ENCODE results near the gene BBC3. TPM values are rescaled to one million over a fixed set of nuclear protein-coding genes. Genes with fewer than 3 reads are reported as not detected.

The BBC3 gene
- total RNA-seq, 1 experiment from 2014 or later: 51.2 TPM

DNA sequence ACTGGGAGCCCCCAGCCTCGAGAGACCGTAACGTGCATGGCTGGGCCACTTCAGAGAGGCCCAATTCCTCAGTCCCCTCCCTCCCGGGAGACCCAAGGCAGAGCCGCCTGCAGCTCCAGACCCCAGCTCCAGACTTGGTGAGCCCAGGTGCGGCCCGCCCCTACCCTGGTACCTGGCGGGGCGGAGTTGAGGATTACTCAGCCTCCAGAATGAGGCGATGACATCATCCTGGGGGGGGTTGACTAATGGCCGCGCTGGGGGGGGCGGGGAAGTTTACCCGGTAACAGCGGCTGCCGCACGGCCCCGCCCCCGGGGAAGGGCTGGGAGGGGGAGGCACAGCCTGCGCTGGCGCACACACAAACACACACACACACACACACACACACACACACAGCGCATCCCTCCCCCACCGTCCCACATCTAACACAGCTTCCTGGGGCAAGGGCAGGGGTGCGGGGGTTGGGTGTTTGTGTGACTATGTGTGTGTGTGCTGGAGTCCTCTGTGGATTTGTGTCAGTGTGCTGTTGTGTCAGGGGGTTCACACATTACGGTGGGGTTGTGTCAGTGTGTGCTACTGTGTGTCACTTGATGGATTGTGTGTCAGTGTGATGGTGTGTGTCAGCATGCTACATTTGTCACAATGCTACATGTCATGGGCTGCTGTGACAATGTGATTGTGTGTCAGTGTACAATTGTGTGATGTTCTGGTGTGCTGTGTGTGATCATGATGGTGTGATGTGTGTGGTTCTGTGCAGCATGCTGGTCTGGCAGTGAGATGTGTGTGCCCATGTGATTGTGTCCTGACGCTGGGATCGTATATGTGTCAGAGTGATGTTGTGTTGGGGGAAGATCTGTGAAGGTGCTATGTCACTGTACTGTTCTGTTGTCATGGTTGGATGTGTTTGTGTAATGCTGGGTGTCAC is 10.3 kb upstream of the BBC3 start:
- in situ Hi-C loops (cut with HindIII; ENCODE audit: low pct_unique_long_range_greater_than_20kb, low sequenced_read_pairs): no loop called here
- peak; percentile 52 for DNase-seq (ENCODE audit: low read depth, low spot score)

DNA sequence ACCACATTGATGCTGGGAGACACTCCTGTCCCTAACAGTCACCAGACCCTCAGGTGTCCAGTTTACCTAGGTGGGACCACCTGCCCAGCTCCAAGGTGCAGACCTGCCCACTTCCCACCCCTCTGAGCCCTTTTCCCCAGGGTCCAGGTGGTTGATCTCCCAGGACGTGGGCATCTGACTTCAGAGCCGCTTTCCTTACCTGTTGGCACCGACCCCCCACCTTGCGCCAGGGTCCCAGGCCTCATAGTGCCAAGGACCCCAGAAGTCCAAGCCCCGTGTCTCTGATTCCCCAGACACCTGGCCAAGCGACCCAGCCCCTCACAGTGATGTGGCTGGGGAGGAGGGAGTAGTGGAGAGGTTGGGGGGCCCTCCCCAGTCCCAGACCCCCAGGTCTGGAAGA is 9.6 kb upstream of the BBC3 start:
- in situ Hi-C loops (cut with HindIII; ENCODE audit: low pct_unique_long_range_greater_than_20kb, low sequenced_read_pairs): no loop called here
- no peak for DNase-seq (ENCODE audit: low read depth, low spot score)

GRCh38 chr19:47239610-47240296 is 8.8 kb upstream of the BBC3 start:
- in situ Hi-C loops (cut with HindIII; ENCODE audit: low pct_unique_long_range_greater_than_20kb, low sequenced_read_pairs): no loop called here
- peak; percentile 47 for DNase-seq (ENCODE audit: low read depth, low spot score)

DNA sequence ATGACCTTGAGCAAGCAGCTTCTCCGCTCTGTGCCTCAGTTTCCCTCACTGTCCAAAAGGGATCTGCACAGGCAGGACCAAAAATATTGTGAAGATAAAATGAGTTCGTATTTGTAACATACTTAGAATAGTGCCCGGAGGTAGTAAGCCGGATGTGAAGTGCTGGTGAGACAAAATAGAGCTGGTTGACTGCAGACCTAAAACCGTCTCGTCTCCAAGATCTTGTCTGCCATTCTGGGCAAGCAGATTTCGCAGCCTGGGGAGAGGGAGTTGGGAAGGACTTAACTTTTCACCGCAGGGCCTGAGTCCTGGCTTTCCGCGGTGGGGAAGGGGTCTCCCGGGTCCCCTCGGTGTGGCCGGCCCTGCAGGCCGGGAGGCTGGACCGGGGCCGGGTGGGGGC is 8.2 kb upstream of the BBC3 start:
- DNase-seq (ENCODE audit: low read depth, low spot score): no peak
- in situ Hi-C loops (cut with HindIII; ENCODE audit: low pct_unique_long_range_greater_than_20kb, low sequenced_read_pairs): no loop called here

DNA sequence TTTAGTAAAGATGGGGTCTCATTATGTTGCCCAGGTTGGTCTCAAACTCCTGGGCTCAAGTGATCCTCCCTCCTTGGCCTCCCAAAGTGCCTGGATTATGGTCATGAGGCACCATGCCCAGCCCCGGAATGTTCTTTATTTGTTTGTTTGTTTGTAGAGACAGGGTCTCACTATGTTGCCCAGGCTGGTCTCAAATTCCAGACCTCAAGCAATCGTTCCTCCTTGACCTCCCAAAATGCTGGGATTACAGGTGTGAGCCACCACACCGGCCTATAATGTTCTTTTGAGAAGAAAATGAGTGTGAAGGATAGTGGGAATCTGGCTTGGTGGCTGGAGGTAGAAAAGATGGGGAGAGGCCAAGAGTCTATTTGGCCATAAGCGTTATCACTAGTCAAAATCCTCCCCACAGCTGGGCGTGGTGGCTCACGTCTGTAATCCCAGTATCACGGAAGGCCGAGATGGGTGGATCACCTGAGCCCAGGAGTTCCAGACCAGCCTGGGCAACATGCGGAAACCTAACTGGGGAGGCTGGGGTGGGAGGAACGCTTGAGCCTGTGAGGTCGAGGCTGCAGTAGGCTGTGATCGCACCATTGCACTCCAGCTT is 5.2 kb upstream of the BBC3 start:
- in situ Hi-C loops (cut with HindIII; ENCODE audit: low pct_unique_long_range_greater_than_20kb, low sequenced_read_pairs): no loop called here

DNA sequence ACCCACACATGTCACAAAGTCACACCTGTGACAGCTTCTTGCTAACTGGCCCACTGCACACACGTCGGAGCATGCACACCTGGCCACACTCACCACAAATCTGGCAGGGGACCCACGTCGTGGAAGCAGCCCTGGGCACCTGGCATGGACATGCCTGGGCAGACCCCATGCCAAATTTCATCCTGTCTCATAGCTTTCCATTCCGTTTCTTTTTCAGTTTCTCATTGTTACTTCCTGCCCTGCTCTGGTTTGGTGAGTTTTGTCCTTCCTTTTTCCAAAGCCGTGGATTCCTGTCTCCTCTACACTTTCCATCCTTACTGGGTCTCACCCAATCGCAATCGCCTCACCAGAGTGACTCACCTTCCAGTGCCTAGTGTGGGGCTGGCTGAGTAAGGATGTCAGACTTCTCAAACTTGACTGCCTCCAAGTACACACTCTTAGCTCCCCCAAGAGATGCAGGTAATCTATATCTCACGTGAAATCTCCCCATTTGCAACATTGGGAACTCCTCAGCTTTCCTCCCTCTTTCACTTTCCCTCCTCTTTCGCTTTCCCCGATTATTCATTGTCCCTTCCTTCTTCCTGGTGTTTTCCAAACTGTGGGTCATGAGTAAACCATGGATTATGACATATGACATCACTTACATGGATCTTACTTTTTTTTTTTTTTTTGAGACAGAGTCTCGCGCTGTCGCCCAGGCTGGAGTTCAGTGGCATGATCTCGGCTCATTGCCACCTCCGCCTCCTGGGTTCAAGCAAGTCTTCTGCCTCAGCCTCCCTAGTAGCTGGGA is 1.6 kb upstream of the BBC3 start:
- DNase-seq (ENCODE audit: low read depth, low spot score): no peak
- in situ Hi-C loops (cut with HindIII; ENCODE audit: low pct_unique_long_range_greater_than_20kb, low sequenced_read_pairs): no loop called here

More for the DNA sequence above, 5.2 kb upstream of the BBC3 start:
- DNase-seq (ENCODE audit: low read depth, low spot score): no peak

DNA sequence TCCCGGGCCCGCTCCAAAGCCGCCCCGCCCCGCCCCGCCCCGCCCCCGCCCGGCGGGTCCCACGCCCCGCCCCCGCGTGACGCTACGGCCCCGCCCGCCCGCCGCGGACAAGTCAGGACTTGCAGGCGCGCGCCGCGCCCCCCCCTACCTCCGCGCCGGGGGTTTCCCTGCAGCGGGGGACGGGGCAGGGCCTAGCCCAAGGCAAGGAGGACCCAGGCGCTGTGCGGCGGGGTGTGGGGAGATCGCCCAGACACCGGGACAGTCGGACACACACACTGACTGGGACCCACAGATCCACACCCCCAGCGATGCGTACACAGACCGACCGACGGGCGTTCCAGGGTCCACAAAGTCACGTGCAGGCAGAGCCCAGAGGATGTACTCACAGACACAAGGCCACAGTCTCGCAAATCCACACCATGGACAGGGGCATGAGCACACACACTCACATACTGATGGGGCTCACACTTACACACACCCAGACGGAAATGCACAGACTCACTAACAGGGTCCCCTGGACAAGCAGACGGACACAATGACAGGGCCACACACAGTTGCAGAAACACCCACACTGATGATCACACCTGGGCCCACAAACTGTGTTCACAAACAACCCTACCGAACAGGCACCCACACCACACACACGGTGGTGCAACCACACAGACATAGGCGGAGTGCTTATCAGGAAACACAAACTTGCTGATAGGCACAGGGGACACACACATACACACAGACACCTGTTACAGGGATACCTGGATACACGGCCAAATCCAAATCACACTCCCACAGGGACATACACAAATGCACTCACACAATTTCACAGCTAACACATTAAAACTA is 436 bp upstream of the BBC3 start:
- DNase-seq (ENCODE audit: low read depth, low spot score): peak; percentile 66
- in situ Hi-C loops (cut with HindIII; ENCODE audit: low pct_unique_long_range_greater_than_20kb, low sequenced_read_pairs): no loop called here

DNA sequence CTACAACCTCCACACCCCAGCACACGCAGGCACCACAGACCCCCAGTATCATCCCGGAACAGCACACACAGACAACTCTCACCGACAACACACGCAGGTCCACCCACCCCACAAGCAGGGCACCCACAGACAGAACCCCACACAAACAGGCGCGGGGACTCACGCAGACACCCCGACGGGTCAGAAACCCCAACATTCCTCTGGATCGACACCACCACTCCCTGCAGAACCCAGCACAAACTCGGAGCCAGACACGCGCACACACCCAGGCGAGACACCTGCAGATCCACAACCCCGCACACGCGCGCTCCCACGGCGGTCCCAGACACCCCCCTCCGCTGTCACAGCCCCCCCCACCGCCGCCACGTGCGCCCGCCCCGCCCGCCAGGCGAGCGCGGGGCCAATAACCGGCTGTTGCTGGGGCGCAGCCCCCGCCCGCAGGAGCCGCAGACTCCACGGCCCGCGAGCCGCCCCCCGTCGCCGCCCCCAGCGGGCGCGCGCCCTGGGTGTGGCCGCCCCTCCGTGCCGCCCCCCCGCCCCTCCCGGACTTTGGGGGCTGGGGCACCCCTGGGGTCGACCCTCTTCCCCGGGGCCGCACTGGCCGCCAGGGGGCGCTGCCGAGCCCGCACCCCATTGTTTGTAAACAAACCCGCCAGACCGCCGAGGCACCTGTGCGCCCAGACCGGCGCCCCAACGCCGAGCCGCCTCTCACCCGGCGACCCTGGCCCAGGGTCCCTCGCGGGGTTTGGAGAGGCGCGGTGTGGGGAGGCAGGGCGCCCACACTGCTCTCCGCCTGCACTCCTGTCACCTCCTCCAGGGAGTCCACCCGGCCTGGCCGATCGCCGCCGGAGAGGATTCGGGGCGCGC is 712 bp downstream of the BBC3 start:
- peak; percentile 28 for DNase-seq (ENCODE audit: low read depth, low spot score)

DNA sequence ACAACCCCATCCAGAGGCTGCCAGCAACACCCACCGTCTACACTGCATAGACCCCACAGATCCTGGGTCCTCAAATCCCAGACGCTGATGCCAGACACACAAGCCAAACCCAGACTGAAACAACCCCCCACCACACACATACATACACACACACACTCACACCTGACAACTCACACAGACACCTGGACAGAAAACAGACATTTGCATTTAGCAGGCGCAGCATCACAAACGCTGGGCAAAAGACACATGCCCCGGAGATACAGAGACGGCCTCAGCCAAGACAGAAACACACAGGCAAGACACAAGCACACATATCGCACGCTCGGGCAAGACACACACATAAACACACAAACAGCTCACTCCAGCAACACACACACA is 1.3 kb downstream of the BBC3 start:
- in situ Hi-C loops (cut with HindIII; ENCODE audit: low pct_unique_long_range_greater_than_20kb, low sequenced_read_pairs): no loop called here
- no peak for DNase-seq (ENCODE audit: low read depth, low spot score)

More for the DNA sequence above, 712 bp downstream of the BBC3 start:
- in situ Hi-C loops (cut with HindIII; ENCODE audit: low pct_unique_long_range_greater_than_20kb, low sequenced_read_pairs): no loop called here

- in situ Hi-C loops (cut with HindIII; ENCODE audit: low pct_unique_long_range_greater_than_20kb, low sequenced_read_pairs): no loop called here
- peak; percentile 73 for DNase-seq (ENCODE audit: low read depth, low spot score)
These were observed 1.9 kb downstream of the BBC3 start for GRCh38 chr19:47228937-47229675.

DNA sequence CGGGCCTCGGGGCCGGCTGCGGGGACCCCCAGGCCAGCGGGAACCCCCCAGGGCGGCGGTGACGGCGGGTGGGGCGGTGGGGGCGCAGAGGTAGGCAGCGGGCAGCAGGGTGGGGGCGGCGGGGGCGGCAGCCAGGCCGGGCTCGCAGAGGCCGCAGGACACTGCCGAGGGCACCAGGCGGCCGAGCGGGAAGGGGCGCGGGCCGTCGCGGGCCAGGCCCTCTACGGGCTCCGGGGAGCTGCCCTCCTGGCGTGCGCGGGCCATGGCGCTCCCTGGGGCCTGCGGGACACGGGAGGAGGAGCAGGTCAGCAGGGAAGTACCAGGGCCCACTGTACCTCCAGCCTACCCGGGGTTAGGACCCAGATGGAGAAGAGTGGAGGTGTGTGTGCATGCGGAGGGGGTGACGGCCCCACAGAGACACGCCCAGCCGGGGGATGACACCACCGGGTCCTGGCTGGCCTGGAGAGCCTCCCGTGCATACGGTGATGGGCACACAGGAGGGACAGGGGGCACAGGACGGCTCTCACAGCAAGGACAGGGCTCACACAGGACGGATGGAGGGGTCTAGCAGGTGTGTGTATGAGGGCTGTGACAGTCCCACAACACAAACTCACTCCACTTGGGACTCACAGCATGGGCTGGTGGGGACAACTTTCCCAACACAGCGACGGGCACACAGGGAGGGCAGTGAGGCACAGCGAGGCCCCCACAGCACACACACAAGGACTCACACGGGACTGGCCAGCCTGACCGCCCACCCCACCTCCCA is 2.6 kb downstream of the BBC3 start:
- DNase-seq (ENCODE audit: low read depth, low spot score): peak; percentile 42
- in situ Hi-C loops (cut with HindIII; ENCODE audit: low pct_unique_long_range_greater_than_20kb, low sequenced_read_pairs): no loop called here

DNA sequence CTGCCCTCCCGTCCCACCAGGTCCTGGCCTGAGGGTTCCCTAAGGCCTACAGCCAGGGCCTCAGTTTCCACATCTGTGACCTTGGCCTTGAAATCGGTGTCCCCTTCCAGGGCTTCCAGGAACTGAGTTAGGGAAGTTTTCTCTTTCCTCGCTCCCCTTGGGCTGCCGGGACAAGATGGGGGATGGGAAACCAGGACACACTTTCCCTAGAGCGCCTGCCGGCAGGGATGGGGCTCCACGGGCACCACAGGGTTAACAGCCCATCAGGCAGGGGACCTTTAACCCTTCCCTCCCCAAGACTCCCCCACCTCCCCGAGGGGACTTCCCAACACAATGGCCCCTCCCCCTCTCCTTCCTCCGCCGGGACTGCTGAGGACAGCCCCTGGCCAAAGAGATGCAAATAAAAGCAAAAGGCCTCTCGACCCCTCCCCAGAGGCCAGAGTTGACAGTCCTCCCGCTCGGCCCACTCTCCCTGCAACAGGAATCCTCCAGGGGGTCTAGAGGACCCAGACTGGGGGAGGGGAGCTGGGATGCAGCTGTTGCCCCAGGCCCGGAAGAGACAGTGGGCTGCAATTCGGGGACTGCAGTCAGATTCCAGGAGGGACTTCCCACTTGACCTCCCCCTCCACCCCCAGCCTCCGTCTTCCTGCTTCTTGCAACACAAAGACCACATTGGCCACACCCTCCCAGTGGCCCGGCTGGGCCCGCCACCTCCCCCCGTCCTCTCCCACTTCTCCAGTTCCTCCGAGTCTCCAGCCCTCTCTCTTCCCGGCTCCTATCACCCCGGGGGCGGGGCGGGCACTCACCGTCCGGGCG is 3.4 kb downstream of the BBC3 start:
- in situ Hi-C loops (cut with HindIII; ENCODE audit: low pct_unique_long_range_greater_than_20kb, low sequenced_read_pairs): no loop called here
- DNase-seq (ENCODE audit: low read depth, low spot score): peak; percentile 95

DNA sequence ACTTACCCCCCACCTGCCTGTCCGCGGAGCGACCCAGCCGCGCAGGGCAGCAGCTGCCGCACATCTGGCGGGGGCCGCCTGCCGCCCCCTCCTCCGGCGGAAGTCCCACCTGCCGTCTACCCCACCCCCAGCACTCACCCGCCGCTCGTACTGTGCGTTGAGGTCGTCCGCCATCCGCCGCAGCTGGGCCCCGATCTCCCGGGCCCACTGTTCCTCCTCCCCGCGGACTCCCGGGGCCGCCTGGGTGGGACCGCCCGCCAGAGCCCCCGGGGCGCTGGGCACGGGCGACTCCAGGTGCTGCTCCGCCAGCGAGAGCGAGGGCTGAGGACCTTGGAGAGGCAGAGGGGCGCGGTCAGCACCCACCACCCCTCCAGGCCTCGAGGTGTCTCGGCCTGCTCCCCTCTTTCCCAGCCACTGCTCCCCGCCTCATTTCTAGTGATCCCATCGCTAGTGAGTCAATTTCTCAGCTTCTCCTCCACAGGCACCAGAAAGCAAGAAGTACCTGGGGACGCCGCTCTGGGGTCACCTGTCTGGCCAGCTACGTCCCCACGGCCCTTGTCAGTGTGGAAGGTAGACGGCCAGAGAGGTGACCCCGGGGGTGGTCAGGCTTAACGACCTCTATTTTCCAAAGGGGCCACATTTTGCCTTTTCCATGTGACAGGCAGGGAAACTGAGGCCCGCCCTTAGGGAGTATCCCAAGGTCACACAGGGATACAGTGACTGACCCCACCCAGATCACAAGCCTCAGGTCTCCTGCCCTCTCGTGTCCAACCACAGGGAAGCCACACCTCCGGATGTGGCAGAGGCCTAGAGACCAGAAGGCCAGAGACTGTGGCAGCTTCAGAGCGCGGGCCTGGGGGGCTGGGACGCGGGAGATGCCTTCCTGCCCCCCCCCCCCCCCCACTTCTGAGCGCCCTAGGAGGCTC is 4.3 kb downstream of the BBC3 start:
- DNase-seq (ENCODE audit: low read depth, low spot score): peak; percentile 95
- in situ Hi-C loops (cut with HindIII; ENCODE audit: low pct_unique_long_range_greater_than_20kb, low sequenced_read_pairs): no loop called here

All from SK-MEL-5 (cell line).